HG03520 (cell line): ENCODE data around the gene SNRNP25.
"Not testable (repeated sequence)": the region's sequence is repeated elsewhere in the genome, so short reads cannot be mapped to it uniquely, and the experiment has no call there.

Experiments used
- ATAC-seq: cut with Tn5 transposase; IDR thresholded peaks from one replicate; pipeline ENCODE4 v1.9.1; 2021; ENCODE audit warnings: mild to moderate bottlenecking, moderate library complexity; ENCODE audit not compliant: unreplicated experiment

The SNRNP25 gene

GRCh38 chr16:41439-42068, 12.1 kb upstream of the SNRNP25 start:
- ATAC-seq = no peak

DNA sequence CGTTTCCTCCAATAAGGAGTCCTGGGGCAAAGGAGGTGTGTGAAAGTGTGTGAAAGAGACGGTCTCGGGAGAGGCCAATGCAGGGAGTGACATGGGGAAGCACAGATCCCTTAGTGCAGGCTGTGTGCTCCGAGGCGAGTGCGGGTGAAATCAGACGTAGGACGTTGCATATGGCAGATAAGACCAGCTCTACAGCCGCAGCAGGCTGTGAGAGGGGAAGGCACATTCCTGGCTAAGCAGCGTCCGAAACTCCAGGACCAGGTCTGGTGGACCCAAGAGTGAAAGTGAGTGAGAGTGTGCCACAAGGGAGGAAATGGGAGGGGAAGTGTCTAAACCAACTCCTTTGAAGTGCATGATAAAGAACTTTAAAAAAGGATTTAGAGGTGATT, 11.6 kb upstream of the SNRNP25 start:
- ATAC-seq = no peak

DNA sequence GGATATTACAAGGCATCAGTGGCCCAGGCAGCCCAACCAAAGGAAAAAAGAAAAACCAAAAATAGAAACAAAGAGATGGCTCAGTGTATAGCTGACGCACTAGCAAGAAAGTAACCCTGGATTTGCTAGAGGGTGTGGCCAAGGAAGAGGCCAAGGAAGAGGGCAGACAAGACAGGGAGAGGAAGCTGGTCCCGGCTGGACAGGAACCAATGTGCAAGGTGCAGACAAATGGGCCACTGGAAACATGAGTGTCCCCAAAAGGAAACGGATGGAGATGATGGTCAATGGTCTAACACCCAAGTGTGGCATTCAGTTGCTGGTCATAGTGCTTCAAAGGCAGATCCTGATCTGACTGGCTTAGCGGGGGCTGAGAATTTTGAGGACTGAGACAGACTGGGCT, 10.9 kb upstream of the SNRNP25 start:
- ATAC-seq = no peak

DNA sequence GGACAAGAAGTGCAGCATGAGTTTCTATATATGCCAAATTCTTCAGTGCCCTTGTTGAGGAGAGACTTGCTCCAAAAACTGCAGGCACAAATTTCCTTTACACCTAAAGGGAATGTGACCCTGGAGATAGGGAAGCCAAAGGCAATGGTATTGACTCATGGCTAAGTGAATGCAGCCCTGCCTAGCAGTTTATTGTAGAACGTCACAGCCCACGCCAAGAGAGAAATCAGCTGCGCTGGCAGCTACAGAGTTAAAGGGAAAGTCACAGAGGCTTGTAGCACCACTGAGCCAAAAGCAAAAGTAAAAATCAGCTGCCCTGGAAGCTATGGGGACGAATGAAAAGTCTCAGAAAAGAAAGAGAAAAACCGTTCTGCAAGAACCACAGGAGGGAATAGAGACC, 10.3 kb upstream of the SNRNP25 start:
- no peak for ATAC-seq

DNA sequence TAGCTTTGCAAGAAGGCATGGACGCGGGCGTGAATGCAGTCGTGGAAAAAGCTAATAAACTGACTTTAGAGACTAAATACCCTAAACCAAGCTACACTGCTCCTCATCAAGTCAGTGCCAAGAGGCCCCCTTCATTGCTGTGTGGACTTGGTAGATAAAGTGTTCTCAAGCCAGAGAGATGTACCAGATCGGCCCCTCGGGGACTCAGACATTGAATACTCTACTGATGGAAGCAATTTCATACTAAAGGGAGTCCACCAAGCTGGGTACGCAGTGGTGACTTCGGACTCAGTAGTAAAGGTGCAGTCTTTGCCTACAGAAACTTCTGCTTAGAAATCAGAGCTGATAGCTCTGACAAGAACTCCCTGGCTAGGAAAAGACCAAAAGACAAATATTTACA, 9.0 kb upstream of the SNRNP25 start:
- no peak for ATAC-seq

DNA sequence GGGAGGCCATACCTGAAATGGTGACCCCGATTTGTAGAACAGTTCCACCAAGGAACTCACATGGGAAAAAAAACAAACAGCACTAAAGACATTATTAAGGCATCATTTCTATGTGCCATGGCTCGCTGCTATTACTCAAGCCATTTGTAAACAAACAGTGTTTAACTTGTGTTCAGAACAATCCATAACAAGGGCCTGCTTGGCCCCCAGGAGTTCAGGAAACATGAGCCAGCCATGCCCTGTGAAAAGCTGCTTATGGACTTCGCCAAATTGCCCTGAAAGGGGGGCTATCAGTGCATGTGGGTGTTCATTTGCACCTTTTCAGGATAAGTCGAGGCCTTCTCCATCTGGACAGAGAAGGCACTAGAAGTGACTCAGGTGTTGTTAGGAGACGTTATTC, 8.2 kb upstream of the SNRNP25 start:
- no peak for ATAC-seq

DNA sequence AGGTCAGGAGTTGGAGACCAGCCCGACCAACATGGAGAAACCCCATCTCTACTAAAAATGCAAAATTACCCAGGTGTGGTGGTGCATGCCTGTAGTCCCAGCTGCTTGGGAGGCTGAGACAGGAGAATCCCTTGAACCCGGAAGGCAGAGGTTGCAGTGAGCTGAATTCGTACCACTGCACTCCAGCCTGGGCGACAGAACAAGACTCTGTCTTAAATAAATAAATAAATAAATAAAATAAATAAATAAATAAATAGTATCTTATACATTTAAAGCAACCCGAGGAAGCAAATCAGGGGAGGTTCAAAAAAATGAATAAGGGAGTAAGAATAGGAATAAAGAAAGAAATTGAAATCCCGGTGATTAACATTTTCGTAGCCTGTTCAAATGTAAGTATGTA, 7.1 kb upstream of the SNRNP25 start:
- ATAC-seq = not testable (repeated sequence)

- no peak for ATAC-seq
Measured at GRCh38 chr16:47234-47633, 6.4 kb upstream of the SNRNP25 start.

DNA sequence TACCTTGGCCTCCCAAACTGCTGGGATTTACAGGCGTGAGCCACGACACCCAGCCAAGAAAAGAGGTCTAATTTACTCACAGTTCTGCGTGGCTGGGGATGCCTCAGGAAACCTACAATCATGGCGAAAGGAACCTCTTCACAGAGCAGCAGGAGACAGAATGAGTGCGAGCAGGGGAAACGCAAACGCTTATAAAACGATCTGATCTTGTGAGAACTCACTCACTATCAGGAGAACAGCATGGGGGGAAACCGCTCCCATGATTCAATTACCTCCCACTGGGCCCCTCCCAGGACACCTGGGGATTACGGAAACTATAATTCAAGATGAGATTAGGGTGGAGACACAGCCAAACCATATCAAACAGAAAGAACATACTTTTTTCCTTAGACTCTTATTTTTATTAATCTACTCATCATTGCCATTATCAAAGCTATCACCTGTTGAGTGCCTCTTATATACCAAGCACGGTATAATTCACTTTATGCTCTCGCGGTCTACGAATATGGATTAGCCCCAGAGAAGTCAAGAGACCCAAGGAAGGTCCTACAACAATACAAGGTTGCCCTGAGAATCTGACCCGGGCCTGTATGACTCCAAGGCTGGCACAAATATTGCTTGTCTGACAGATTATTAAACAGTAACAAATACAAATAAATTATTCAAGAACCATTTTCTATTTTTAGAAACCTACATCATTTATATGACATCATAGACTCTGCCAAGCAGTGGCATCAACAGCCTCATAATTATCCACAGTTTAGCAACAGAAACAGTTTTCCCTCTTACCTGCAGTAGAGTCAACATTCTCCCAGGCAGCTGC, 2.6 kb upstream of the SNRNP25 start:
- ATAC-seq = no peak

- no peak for ATAC-seq
Measured at GRCh38 chr16:54237-54581, 581 bp downstream of the SNRNP25 start.

DNA sequence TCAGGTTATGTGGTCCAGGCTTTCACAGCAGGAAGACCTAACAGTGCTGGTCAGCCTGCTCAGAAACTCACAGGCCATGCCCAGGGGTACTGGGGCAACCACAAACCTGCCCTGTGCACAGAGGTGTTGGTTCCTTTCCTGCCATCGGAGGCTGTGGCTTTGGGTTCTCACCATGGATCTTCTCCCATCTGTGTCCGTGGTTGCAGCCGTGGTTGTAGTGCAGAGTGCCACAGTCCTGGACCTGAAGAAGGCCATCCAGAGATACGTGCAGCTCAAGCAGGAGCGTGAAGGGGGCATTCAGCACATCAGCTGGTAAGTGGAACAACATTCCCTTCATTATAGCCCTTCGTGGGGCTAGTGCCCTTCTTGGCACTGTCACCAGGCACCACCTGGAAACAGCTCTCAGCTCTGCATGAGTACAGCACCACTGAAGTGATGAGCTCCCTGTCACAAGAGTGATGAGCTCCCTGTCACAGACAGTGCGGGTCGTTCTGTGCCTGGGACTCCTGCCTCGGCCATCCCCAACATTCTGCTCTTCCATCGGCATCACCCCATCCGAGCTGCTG, 2.0 kb downstream of the SNRNP25 start:
- no peak for ATAC-seq

- no peak for ATAC-seq
Measured at GRCh38 chr16:56231-56927, 2.8 kb downstream of the SNRNP25 start.

DNA sequence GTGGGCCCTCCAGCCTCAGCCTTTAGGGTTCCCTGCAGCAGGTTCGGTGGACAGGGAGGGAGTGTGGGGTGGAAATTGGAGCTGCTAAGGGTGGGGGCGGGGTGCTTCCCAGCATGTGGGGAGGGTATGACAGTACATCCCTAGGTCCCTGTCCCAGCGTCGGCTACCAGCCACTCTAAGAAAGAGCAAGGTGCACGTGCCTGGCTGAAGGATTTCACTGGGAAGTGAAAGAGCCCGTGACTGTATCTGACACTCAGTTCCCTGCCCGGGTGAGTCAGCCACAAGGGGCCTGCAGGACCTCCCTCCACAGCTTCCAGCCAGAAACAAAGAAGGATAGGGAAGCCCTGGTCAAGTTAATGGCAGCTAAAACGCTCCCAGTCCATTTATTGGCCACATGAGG, 4.1 kb downstream of the SNRNP25 start:
- no peak for ATAC-seq

DNA sequence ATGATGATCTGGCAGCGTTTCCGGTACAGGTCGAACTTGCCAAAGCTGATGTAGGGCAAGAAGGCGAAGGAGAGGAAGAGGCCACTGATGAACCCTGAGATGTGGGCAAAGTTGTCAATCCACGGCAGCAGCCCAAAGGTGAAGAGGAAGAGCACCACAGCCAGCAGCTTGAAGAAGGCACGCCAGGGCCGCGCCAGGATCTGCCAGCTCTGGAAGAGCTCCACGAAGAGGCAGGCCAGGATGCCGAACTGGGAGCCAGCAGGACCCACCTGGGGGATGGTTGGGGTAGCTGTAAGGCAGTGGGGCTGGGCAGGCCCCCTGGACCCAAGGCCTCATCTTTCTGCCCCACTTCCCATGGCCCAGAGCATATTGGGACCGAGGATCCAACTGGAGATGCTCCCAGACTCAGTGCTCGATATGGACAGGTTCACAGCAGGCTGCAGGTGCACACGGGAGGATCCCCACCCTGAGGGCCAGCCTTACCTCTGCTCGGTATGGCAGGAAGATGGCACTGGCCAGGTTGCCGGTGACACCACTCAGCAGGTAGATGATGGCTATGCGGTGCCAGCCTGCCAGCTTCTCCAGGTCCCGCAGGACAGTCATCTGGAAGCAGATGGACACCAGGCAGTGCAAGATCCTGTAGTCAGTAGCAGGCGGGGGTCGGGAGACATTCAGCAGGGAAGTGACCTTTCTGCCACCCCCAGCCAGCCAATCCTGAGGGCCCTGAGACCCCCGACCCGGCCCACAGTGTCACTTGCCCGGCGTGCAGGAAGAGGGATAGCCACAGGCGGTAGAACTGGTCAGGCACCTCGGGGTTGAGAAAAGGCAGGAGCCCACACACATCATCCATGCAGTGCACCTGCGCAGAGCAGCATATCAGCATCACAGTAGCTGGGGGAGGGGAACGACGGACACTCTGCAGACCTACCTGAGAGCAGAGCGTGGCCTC, 5.1 kb downstream of the SNRNP25 start:
- no peak for ATAC-seq

- no peak for ATAC-seq
Measured at GRCh38 chr16:59440-60059, 5.9 kb downstream of the SNRNP25 start.

- ATAC-seq = no peak
Measured at GRCh38 chr16:60166-60565, 6.5 kb downstream of the SNRNP25 start.

DNA sequence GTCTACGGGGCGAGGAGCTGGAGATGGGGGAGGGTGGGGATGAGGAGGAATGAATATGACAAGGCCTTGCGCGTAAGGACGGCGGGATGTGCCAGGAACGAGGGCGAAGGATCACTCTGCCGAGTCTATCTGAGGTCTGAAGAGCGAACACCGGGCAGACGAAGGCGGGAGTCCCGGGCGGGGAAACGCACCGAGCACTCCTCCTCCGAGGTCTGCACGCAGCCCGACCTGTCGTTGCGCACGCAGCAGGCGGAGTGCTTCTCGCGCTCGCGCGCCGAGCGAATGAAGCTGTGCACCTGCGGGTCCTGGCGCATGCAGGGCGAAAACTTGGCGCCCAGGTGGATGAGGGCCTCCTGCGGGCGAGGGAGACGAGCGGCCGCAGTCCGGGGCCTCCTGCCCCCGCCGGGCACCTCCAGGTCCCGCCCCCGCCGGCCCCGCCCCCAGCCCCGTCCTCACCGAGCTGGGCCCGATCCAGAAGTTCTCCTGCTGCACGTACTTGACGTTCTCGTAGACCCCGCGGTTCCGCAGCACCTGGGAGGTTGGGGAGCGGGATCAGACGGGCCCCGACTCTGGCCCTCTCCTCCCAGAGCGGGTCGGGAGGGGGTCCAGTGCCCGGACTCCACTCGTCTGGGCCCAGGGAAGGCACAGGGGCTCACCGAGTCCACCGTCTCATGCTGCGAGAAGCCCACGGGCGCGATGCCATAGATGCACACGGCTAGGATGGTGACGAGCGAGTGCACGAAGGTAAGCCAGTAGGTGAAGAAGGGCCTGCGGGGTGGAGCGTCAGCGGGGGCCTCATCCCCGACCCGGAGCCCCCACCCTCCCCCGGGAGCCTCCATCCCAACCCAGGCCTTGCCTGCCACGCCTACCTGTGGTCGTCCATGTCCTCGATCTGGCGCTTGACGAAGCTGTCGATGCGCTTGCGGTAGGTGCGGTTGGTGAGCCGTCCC, 7.6 kb downstream of the SNRNP25 start:
- ATAC-seq = no peak

GRCh38 chr16:61879-62281, 8.3 kb downstream of the SNRNP25 start:
- ATAC-seq = no peak

GRCh38 chr16:62283-62967, 8.8 kb downstream of the SNRNP25 start:
- no peak for ATAC-seq
